Activated CD4-positive, alpha-beta T cell treated with anti-CD3 and anti-CD28 coated beads for 24 hours (primary cell): ENCODE data around the gene RIN1.
"Not testable (repeated sequence)": the region's sequence is repeated elsewhere in the genome, so short reads cannot be mapped to it uniquely, and the experiment has no call there.

ENCODE experiments used
- DNase-seq, 2 donors: peaks; one replicate each; pipeline ENCODE4 v3.0.0-alpha.2; 2020; ENCODE audit warnings: low read depth in 2 of 2

RIN1 gene

GRCh38 chr11:66334605-66335442 is 1.4 kb downstream of the RIN1 start:
- DNase-seq: no peak

DNA sequence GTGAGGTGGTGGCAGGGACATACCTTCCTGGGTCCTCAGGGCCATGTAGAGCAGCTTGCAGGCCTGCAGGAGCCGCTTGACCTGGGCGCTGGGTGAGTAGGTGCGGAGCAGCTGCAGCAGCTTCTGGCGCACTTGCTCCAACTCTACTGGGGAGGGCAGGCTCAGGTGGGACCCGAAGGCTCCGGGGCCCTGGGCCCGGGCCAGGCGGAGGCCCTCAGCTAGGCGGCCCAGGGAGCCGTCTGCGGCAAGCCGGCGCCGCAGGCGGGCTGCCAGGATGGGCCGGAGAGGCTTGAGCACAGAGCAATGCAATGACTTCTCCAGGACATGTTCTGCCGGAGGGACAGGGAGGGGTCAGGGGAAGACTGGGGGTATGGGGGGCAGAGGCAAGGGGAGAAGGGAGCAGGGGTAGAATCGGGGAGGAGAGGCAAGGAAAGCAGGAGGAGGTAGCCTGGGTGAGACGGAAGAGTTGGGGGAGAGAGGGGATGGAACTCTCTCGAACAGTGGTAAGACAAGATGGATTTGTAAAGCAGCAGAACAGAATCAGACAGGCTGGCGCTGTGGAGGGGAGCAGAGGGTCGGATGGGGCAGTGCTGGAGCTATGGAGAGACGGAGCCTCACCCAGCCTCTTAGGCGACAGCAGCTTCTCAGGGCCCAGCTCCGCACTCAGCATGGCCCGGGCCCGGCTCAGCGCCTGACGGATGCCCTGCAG is 2.2 kb downstream of the RIN1 start:
- DNase-seq: no peak

GRCh38 chr11:66333220-66333877 is 2.9 kb downstream of the RIN1 start:
- no peak for DNase-seq

GRCh38 chr11:66332371-66333219 is 3.6 kb downstream of the RIN1 start:
- DNase-seq: no peak

GRCh38 chr11:66331542-66332370 is 4.5 kb downstream of the RIN1 start:
- no peak for DNase-seq

DNA sequence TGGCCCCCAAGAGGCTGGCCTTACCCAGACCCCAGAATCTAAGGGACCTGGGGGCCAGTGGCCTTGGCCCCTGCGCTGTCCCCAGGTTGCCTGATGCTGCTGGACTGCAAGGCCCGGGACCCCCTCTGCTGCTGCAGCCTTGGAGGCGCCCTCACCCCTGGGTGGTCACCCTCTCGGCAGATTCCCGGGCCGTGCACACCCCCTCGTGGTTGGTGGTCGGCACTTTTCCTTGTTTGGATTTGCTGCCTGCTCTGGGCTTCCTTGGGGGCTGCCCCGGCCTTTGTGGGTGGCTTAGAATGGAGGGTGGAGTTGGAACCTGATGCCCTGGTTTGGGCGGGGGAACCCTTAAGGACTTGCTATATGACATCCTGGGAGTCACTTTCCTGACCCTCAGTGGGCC is 5.3 kb downstream of the RIN1 start:
- DNase-seq: no peak

DNA sequence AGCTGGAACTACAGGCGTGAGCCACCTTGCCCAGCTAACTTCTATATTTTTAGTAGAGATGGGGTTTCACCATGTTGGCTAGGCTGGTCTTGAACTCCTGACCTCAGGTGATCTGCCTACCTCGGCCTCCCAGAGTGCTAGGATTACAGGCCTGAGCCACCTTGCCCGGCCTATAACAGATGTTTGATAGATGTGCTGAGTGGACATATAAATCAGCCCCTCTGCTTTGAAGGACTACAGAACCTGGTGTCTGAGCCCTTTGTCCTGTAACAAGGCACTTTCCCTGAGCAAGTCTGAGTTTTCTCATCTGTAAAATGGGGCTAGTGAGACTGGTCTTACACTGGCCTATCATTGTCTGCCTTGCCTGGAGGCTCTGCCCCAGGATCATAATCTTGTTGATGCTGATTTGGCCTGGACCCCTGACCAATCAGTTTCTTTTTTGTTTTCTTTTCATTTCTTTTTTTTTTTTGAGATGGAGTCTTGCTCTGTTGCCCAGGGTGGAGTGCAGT is 7.0 kb downstream of the RIN1 start:
- DNase-seq: no peak

- DNase-seq: peak; percentile 77 to 80
Observed at GRCh38 chr11:66328302-66329144, 7.7 kb downstream of the RIN1 start.

DNA sequence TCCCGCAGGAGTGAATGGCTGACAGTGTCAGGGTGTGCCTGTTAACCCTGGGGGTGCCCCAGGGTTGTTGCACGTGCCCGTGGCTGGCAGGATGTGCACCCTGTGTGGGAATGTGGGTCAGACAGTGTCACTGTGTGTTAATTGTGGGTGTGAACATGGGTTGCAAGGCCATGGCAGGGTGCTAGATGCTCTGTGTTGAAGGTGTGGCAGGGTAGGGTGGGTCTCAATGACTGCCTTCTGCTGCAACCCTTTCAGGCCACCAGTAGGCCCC is 8.3 kb downstream of the RIN1 start:
- DNase-seq: no peak

GRCh38 chr11:66327171-66328030 is 8.8 kb downstream of the RIN1 start:
- no peak for DNase-seq

- no peak for DNase-seq
Observed at GRCh38 chr11:66326261-66327111, 9.7 kb downstream of the RIN1 start.

DNA sequence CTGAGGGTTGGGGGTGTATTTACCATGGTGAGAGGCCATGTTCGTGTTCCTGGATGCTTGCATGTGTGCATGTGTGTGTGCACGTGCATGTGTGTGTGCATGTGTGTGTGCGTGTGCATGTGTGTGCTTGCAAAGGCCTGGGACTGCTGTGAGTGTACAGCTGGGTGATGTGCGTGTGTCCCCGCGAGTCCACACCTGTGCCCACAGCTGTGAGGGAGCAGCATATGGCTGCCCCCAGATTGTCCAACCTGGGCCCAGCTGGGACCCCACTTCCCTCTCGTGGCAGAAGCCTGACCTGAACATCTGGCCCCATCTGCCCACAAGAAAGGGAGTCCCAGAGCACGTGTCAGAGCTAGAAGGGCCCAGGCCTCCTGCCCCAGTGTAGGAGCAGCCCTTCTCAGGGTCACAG is 11.0 kb downstream of the RIN1 start:
- no peak for DNase-seq

DNA sequence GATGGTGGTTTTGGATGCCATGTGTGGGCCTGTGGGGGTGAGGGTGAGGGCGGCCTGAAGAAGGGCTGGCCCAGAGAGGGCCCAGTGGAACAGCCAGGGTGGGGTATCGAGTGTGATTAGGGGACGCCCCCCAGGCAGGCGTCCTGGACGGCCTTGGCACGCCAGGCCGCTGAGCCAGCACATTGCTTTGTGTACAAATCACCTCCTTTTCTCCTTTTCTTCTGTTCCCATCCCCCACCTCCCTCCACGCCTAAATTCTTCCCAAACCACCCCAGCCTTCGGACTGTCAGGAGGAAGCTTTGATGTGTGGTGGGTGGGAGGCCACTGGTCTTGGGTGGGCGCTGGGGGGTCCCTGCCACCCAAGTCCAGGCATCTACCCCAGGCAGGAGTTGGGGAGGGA is 11.6 kb downstream of the RIN1 start:
- DNase-seq: no peak

GRCh38 chr11:66323684-66324083 is 12.6 kb downstream of the RIN1 start:
- DNase-seq: no peak

DNA sequence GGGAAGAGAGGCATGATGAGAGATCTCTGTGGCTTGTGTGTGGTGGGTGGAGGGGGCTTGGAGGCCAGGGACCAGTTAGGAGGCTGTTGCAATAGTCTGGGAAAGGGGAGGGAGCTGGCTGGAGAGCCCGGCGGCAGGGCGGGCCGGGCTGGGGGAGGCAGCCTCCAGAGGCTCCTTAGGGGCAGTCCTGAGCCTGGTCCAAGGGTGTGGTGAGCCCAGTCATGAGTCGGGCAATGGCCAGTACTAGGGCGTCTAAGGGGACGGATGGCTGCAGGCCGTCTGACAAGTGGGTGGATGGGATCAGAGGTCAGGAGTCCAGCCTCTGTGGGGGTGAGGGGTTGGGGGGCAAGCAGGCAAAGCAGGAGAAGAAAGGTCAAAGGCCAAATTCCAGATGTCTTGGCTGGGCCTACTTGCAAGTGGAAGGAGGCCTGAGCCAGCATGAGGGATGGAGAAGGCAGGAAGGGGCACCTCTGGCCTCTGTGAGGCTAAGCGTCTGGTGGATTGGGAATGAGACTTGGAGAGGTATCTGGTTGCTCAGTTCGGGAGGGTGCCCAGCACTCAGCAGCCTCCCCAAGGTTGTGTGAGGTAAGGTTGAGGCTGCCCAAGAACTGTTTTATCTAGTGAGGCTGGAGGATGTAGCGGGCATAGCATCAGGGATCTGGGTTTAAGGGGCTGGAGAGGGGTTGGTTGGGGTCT is 13.4 kb downstream of the RIN1 start:
- no peak for DNase-seq

GRCh38 chr11:66321606-66322005 is 14.6 kb downstream of the RIN1 start:
- DNase-seq: no peak

DNA sequence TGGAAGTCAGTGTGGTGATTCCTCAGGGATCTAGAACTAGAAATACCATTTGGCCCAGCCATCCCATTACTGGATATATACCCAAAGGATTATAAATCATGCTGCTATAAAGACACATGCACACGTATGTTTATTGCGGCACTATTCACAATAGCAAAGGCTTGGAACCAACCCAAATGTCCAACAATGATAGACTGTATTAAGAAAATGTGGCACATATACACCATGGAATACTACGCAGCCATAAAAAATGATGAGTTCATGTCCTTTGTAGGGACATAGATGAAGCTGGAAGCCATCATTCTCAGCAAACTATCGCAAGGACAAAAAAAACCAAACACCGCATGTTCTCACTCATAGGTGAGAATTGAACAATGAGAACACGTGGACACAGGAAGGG is 15.5 kb downstream of the RIN1 start:
- not testable (repeated sequence) for DNase-seq
